ENCODE results near the gene RRP8. TPM values are rescaled to one million over a fixed set of nuclear protein-coding genes. Genes with fewer than 3 reads are reported as not detected.
A peak's percentile ranks its signal among the peaks of the same experiment; 100 is the strongest.

RRP8 gene
- total RNA-seq, 1 experiment from 2014 or later, result 35.5 TPM

GRCh38 chr11:6623391-6624363 lies 20.3 kb upstream of the RRP8 start:
- peak; percentile 40 for DNase-seq (ENCODE audit: low read depth, low spot score)
- in situ Hi-C loops (cut with HindIII; ENCODE audit: low pct_unique_long_range_greater_than_20kb, low sequenced_read_pairs), result no loop called here

- in situ Hi-C loops (cut with HindIII; ENCODE audit: low pct_unique_long_range_greater_than_20kb, low sequenced_read_pairs), result no loop called here
- DNase-seq (ENCODE audit: low read depth, low spot score), result no peak
These were observed 19.1 kb upstream of the RRP8 start for GRCh38 chr11:6622261-6623171.

GRCh38 chr11:6621711-6622211 lies 18.3 kb upstream of the RRP8 start:
- in situ Hi-C loops (cut with HindIII; ENCODE audit: low pct_unique_long_range_greater_than_20kb, low sequenced_read_pairs), result no loop called here
- no peak for DNase-seq (ENCODE audit: low read depth, low spot score)

GRCh38 chr11:6620636-6621035 lies 17.2 kb upstream of the RRP8 start:
- no peak for DNase-seq (ENCODE audit: low read depth, low spot score)
- in situ Hi-C loops (cut with HindIII; ENCODE audit: low pct_unique_long_range_greater_than_20kb, low sequenced_read_pairs), result no loop called here

GRCh38 chr11:6619004-6619745 lies 15.8 kb upstream of the RRP8 start, which contains the start of gene TPP1:
TSS of gene TPP1 (minus strand) at chr11:6619422. CDS start at chr11:6619400, 22 bp downstream.
- DNase-seq (ENCODE audit: low read depth, low spot score), result peak; percentile 96
- in situ Hi-C loops (cut with HindIII; ENCODE audit: low pct_unique_long_range_greater_than_20kb, low sequenced_read_pairs), result no loop called here

GRCh38 chr11:6618117-6619003 lies 14.9 kb upstream of the RRP8 start:
- DNase-seq (ENCODE audit: low read depth, low spot score), result peak; percentile 54
- in situ Hi-C loops (cut with HindIII; ENCODE audit: low pct_unique_long_range_greater_than_20kb, low sequenced_read_pairs), result no loop called here

GRCh38 chr11:6617315-6617781 lies 13.9 kb upstream of the RRP8 start:
- in situ Hi-C loops (cut with HindIII; ENCODE audit: low pct_unique_long_range_greater_than_20kb, low sequenced_read_pairs), result no loop called here

GRCh38 chr11:6616596-6617250 lies 13.3 kb upstream of the RRP8 start:
- DNase-seq (ENCODE audit: low read depth, low spot score), result no peak
- in situ Hi-C loops (cut with HindIII; ENCODE audit: low pct_unique_long_range_greater_than_20kb, low sequenced_read_pairs), result no loop called here

More at GRCh38 chr11:6617315-6617781, 13.9 kb upstream of the RRP8 start:
- DNase-seq (ENCODE audit: low read depth, low spot score), result no peak

GRCh38 chr11:6615882-6616585 lies 12.6 kb upstream of the RRP8 start:
- no peak for DNase-seq (ENCODE audit: low read depth, low spot score)
- in situ Hi-C loops (cut with HindIII; ENCODE audit: low pct_unique_long_range_greater_than_20kb, low sequenced_read_pairs), result no loop called here

GRCh38 chr11:6615046-6615445 lies 11.6 kb upstream of the RRP8 start:
- in situ Hi-C loops (cut with HindIII; ENCODE audit: low pct_unique_long_range_greater_than_20kb, low sequenced_read_pairs), result no loop called here
- no peak for DNase-seq (ENCODE audit: low read depth, low spot score)

GRCh38 chr11:6614446-6614845 lies 11.0 kb upstream of the RRP8 start:
- DNase-seq (ENCODE audit: low read depth, low spot score), result no peak
- in situ Hi-C loops (cut with HindIII; ENCODE audit: low pct_unique_long_range_greater_than_20kb, low sequenced_read_pairs), result no loop called here

GRCh38 chr11:6613496-6613895 lies 10.1 kb upstream of the RRP8 start:
- no peak for DNase-seq (ENCODE audit: low read depth, low spot score)
- in situ Hi-C loops (cut with HindIII; ENCODE audit: low pct_unique_long_range_greater_than_20kb, low sequenced_read_pairs), result no loop called here

GRCh38 chr11:6612213-6613041 lies 9.0 kb upstream of the RRP8 start, which contains the start of gene TAF10:
TSS of gene TAF10 (minus strand) at chr11:6612216. CDS start at chr11:6612189, 27 bp downstream.
- in situ Hi-C loops (cut with HindIII; ENCODE audit: low pct_unique_long_range_greater_than_20kb, low sequenced_read_pairs), result no loop called here
- peak; percentile 93 for DNase-seq (ENCODE audit: low read depth, low spot score)

- in situ Hi-C loops (cut with HindIII; ENCODE audit: low pct_unique_long_range_greater_than_20kb, low sequenced_read_pairs), result no loop called here
- no peak for DNase-seq (ENCODE audit: low read depth, low spot score)
These were observed 8.5 kb upstream of the RRP8 start for GRCh38 chr11:6611963-6612212.

All from SK-MEL-5 (cell line).